Esophagus muscularis mucosa (tissue), 4 donors: ENCODE results near the gene USP32.

Source experiments
- CTCF ChIP-seq, 3 experiments: fragments of 200-600 bp in 2 of 3; fragments of 450-650 bp in 1 of 3; sonication (generic) in 2 of 3; IDR thresholded peaks; one replicate each; pipeline ENCODE4 v1.5.1; 2017 to 2019; ENCODE audit warnings: antibody characterized with exemption in 3 of 3, mild to moderate bottlenecking in 2 of 3, moderate library complexity in 1 of 3
- EP300 ChIP-seq: sonication (generic); formaldehyde crosslinking; IDR thresholded peaks from one replicate; pipeline ENCODE4 v1.6.1; 2017; ENCODE audit warnings: antibody characterized with exemption
- POLR2A ChIP-seq: fragments of 450-650 bp; IDR thresholded peaks from one replicate; pipeline ENCODE4 v1.6.1; 2017; ENCODE audit warnings: antibody characterized with exemption, moderate library complexity, mild to moderate bottlenecking, low read depth
- POLR2AphosphoS5 ChIP-seq, 2 donors: sonication (generic); formaldehyde crosslinking; IDR thresholded peaks; one replicate each; pipeline ENCODE4 v1.6.1; 2017; ENCODE audit warnings: antibody characterized with exemption in 2 of 2

- TF ChIP-seq CTCF (IDR thresholded peaks at IDR 0.05) (no peak), POLR2AphosphoS5 (IDR thresholded peaks at IDR 0.05) (no peak), EP300 (no peak), POLR2A (no peak)
Observed at GRCh38 chr17:60278237-60278636, 113.7 kb downstream of the USP32 start.
